HG02938 (cell line): ENCODE measurements around the gene WDR90.
A peak's percentile ranks its signal among the peaks of the same experiment; 100 is the strongest.

ENCODE experiments used
- ATAC-seq: cut with Tn5 transposase; IDR thresholded peaks from one replicate; pipeline ENCODE4 v1.9.1; 2021; ENCODE audit warnings: mild to moderate bottlenecking, moderate library complexity; ENCODE audit not compliant: unreplicated experiment

WDR90 gene

GRCh38 chr16:674214-674881 lies 25.2 kb downstream of the WDR90 start:
- no peak for ATAC-seq

GRCh38 chr16:674968-675883 lies 26.1 kb downstream of the WDR90 start, which contains the start of gene RHBDL1:
RHBDL1 (plus strand) TSS chr16:675671; CDS start chr16:675791, 120 bp downstream.
- no peak for ATAC-seq

GRCh38 chr16:675884-676564 lies 26.9 kb downstream of the WDR90 start:
- no peak for ATAC-seq

- ATAC-seq, result no peak
Measured at GRCh38 chr16:676565-676902, 27.4 kb downstream of the WDR90 start.

- no peak for ATAC-seq
Measured at GRCh38 chr16:676913-677312, 27.7 kb downstream of the WDR90 start.

GRCh38 chr16:677316-678190 lies 28.4 kb downstream of the WDR90 start:
- no peak for ATAC-seq

GRCh38 chr16:678209-678857 lies 29.2 kb downstream of the WDR90 start:
- no peak for ATAC-seq

GRCh38 chr16:678858-679813 lies 30.0 kb downstream of the WDR90 start:
- ATAC-seq, result no peak

GRCh38 chr16:679814-680624 lies 30.9 kb downstream of the WDR90 start, which contains the start of gene STUB1:
STUB1 (plus strand) TSS chr16:680410; CDS start chr16:680526, 116 bp downstream.
- ATAC-seq, result no peak

GRCh38 chr16:680625-680945 lies 31.4 kb downstream of the WDR90 start:
- no peak for ATAC-seq

- no peak for ATAC-seq
Measured at GRCh38 chr16:680967-681745, 32.0 kb downstream of the WDR90 start.

GRCh38 chr16:681746-682427 lies 32.7 kb downstream of the WDR90 start:
- ATAC-seq, result no peak

GRCh38 chr16:682493-683395 lies 33.6 kb downstream of the WDR90 start:
- no peak for ATAC-seq

- ATAC-seq, result peak; percentile 6
Measured at GRCh38 chr16:683396-684070, 34.4 kb downstream of the WDR90 start.

GRCh38 chr16:684071-684794 lies 35.1 kb downstream of the WDR90 start, which contains the start of gene JMJD8:
JMJD8 (minus strand) TSS chr16:684334; CDS start chr16:684319, 15 bp downstream.
- ATAC-seq, result peak; percentile 54
